Measurements from ENCODE around the gene UBA5.

UBA5 gene

DNA sequence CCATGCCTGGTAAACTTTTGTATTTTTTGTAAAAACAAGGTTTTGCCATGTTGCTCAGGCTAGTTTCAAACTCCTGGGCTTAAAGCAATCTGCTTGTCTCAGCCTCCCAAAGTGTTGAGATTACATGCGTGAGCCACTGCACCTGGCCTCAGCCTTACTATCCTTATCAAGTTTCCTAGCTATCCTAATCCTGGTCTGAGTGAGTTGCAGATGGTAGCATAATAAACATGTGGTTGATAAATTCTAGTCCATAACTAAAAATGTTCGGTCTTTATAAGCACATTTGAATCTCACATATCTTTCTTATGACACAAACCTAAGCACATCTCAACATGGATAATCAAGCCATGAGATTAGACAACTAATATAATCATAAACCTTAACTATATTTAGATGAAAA is 43.6 kb downstream of the UBA5 start:
- Histone ChIP-seq H3K4me3 (ENCODE audit: low read depth, low read length) (no peak overlapping the region), H3K27me3 (ENCODE audit: insufficient read depth, low read depth, severe bottlenecking) (no peaks in the 10 kb centered on the region), H3K9me3 (ENCODE audit: severe bottlenecking) (no peaks in the 10 kb centered on the region), H3K36me3 (peaks cover 29% of the 10 kb centered on the region), H3K27ac (no peak overlapping the region)
- DNase-seq = no peak
- TF ChIP-seq, protein P1, sequence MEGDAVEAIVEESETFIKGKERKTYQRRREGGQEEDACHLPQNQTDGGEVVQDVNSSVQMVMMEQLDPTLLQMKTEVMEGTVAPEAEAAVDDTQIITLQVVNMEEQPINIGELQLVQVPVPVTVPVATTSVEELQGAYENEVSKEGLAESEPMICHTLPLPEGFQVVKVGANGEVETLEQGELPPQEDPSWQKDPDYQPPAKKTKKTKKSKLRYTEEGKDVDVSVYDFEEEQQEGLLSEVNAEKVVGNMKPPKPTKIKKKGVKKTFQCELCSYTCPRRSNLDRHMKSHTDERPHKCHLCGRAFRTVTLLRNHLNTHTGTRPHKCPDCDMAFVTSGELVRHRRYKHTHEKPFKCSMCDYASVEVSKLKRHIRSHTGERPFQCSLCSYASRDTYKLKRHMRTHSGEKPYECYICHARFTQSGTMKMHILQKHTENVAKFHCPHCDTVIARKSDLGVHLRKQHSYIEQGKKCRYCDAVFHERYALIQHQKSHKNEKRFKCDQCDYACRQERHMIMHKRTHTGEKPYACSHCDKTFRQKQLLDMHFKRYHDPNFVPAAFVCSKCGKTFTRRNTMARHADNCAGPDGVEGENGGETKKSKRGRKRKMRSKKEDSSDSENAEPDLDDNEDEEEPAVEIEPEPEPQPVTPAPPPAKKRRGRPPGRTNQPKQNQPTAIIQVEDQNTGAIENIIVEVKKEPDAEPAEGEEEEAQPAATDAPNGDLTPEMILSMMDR (IDR thresholded peaks at IDR 0.05; ENCODE audit: low read depth, low read length) = no peak

DNA sequence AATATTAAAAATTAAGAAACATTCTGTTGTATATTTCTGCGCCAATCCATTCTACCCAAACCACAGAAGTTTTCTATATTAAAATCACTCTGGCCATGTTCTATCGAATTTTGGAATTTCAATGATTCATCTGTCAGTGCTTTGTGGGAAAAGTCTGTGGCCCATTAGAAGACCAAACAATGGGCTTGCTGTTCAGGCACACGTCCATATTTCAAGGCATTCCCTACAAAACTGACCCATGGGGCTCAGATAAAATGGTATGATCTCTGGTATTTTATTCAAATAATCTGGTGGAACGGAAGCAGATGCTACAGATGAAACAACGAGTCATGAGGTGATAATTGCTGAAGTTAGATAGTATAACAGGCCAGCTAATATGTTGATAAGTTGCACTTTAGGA is 49.6 kb downstream of the UBA5 start:
- Histone ChIP-seq H3K9me3 (ENCODE audit: severe bottlenecking) (no peaks in the 10 kb centered on the region), H3K36me3 (peaks cover 8% of the 10 kb centered on the region)
- TF ChIP-seq, protein P1 (IDR thresholded peaks at IDR 0.05; ENCODE audit: low read depth, low read length) = no peak

DNA sequence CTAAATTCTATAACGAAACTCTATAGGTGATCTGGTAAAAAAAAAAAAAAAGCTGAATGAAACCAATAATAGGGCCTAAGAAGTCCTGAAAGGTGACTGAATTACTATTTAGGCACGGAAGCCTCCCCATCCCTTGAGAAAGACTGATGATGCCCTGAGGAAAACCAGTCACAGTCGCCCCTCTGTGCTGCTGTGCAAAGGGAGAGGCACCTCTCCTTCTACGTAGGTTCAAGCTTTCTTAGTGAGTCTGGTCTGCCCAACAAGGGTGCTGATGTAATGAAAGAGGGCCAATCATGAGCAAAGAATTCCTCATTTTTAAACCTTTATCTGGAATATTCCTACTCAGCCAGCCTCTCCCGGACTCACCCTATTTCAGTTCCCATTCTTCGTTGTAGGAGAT is 50.2 kb downstream of the UBA5 start:
- DNase-seq = no peak
- Histone ChIP-seq H3K27ac (no peak overlapping the region), H3K4me3 (ENCODE audit: low read depth, low read length) (no peak overlapping the region), H3K27me3 (ENCODE audit: insufficient read depth, low read depth, severe bottlenecking) (no peaks in the 10 kb centered on the region), H3K36me3 (peaks cover 8% of the 10 kb centered on the region), H3K9me3 (ENCODE audit: severe bottlenecking) (no peaks in the 10 kb centered on the region)
- TF ChIP-seq, protein P1 (IDR thresholded peaks at IDR 0.05; ENCODE audit: low read depth, low read length) = no peak

More for the DNA sequence above, 49.6 kb downstream of the UBA5 start:
- Histone ChIP-seq H3K27ac (no peak overlapping the region), H3K27me3 (ENCODE audit: insufficient read depth, low read depth, severe bottlenecking) (no peaks in the 10 kb centered on the region), H3K4me3 (ENCODE audit: low read depth, low read length) (no peak overlapping the region)
- no peak for DNase-seq

DNA sequence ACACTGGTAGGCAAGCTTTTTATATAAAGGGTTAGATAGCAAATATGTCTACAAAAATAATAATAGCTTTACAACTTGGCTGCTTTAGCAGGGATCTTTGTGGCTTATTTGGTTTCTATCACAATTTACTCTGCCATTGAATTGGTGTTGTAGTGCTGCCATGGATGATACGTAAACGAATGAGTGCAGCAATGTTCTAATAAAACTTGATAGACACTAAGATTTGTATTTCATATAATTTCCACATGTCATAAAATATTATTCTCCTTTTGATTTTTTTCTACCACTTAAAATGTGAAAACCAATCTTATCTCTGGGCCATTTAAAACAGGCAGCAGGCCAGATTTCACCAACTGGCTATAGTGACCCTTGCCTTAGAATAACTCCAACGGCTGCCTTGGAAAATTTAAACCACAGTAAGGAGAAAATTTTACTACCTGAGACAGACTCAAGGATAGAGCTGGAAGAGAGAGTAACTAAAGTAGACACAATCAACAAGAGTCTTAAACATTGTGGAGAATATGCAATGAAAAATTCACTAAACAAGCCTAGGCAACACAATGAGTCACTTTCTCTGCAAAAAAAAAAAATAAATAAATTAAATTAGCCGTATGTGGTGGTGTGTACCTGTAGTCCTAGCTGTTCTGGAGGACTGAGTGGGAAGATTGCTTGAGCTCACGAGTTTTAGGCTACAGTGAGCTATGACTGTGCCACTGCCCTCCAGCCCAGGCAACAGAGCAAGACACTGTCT is 54.0 kb downstream of the UBA5 start:
- H3K4me3 ChIP-seq (ENCODE audit: low read depth, low read length) = no peak overlapping the region
- TF ChIP-seq, protein P1 (IDR thresholded peaks at IDR 0.05; ENCODE audit: low read depth, low read length) = no peak
- no peak for DNase-seq
- no peaks in the 10 kb centered on the region for H3K27me3 ChIP-seq (ENCODE audit: insufficient read depth, low read depth, severe bottlenecking)
- no peak overlapping the region for H3K27ac ChIP-seq
- H3K9me3 ChIP-seq (ENCODE audit: severe bottlenecking) = no peaks in the 10 kb centered on the region
- peaks cover 13% of the 10 kb centered on the region for H3K36me3 ChIP-seq

DNA sequence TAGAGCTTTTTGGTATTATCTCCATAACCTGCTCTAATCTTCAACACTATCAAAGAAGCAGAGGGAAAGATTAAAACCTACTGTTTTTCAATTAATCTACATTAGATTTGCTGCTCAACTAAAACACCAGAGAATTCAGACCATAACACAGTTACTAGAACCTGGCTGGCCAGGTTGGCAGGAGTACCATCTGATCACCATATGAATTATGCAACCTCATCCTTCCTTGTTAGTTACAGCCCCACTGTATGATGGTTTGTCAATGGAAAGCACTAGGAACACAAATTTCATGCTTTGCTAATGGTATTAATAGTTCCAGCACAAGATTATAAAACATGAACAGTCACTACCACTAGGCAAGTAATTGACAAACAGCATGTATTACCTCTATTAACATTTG is 56.2 kb downstream of the UBA5 start:
- Histone ChIP-seq H3K27ac (no peak overlapping the region), H3K27me3 (ENCODE audit: insufficient read depth, low read depth, severe bottlenecking) (no peaks in the 10 kb centered on the region), H3K36me3 (peaks cover 13% of the 10 kb centered on the region), H3K9me3 (ENCODE audit: severe bottlenecking) (no peaks in the 10 kb centered on the region), H3K4me3 (ENCODE audit: low read depth, low read length) (no peak overlapping the region)
- DNase-seq = no peak
- TF ChIP-seq, protein P1 (IDR thresholded peaks at IDR 0.05; ENCODE audit: low read depth, low read length) = no peak

DNA sequence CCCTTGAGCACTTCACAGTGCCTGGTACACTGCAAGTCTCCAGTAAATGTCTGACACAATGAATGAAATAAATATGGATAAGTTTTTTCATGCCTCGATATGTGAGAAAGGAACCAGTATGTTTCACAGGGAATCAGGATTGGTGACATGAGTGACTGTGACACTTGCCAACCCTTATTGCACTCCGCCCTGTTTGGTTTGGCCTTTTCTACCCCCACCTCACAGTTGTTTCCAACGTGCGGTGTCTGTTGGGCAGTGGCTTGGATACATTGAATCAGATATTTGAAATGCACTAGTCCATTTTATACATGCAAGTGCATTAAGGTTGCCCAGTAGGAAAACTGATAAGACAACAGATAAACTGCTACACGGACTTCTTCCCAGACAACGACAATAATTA is 60.1 kb downstream of the UBA5 start:
- TF ChIP-seq, protein P1 (IDR thresholded peaks at IDR 0.05; ENCODE audit: low read depth, low read length) = no peak
- Histone ChIP-seq H3K36me3 (peaks cover 9% of the 10 kb centered on the region; the same call in 1 of the 2 replicates), H3K27ac (no peak overlapping the region), H3K4me3 (ENCODE audit: low read depth, low read length) (no peak overlapping the region), H3K9me3 (ENCODE audit: severe bottlenecking) (no peaks in the 10 kb centered on the region), H3K27me3 (ENCODE audit: insufficient read depth, low read depth, severe bottlenecking) (no peaks in the 10 kb centered on the region)
- DNase-seq = no peak
